Hepatocyte (in vitro differentiated cells): ENCODE measurements around the gene ZNF630. TPM values are rescaled to one million over a fixed set of nuclear protein-coding genes. Genes with fewer than 3 reads are reported as not detected.
"Not testable (repeated sequence)": the region's sequence is repeated elsewhere in the genome, so short reads cannot be mapped to it uniquely, and the experiment has no call there.

Experiments used
- DNase-seq: peaks from one replicate; pipeline ENCODE4 v3.0.0-alpha.2; 2016; ENCODE audit warnings: low spot score
- H2AFZ ChIP-seq: fragments of 200-600 bp; sonication (generic); 2 replicates; pipeline ENCODE4 v1.6.0; 2016; ENCODE audit warnings: antibody characterized with exemption, mild to moderate bottlenecking
- H3K27ac ChIP-seq: fragments of 200-600 bp; sonication (generic); 2 replicates; pipeline ENCODE4 v1.5.1; 2016; ENCODE audit warnings: mild to moderate bottlenecking
- H3K27me3 ChIP-seq: fragments of 200-600 bp; sonication (generic); 2 replicates; pipeline ENCODE4 v1.6.1; 2016
- H3K36me3 ChIP-seq: fragments of 200-600 bp; sonication (generic); replicated peaks from 2 replicates; pipeline ENCODE4 v1.5.1; 2016; ENCODE audit warnings: low read depth; ENCODE audit not compliant: insufficient read depth
- H3K4me1 ChIP-seq: fragments of 200-600 bp; sonication (generic); 2 replicates; pipeline ENCODE4 v1.5.1; 2016; ENCODE audit warnings: mild to moderate bottlenecking, moderate library complexity; ENCODE audit not compliant: insufficient read depth
- H3K4me2 ChIP-seq: fragments of 200-600 bp; sonication (generic); 2 replicates; pipeline ENCODE4 v1.6.0; 2016
- H3K4me3 ChIP-seq: fragments of 200-600 bp; sonication (generic); 2 replicates; pipeline ENCODE4 v1.5.1; 2016; ENCODE audit warnings: mild to moderate bottlenecking
- H3K79me2 ChIP-seq: fragments of 200-600 bp; sonication (generic); 2 replicates; pipeline ENCODE4 v1.6.0; 2017; ENCODE audit warnings: mild to moderate bottlenecking
- H3K9me2 ChIP-seq: fragments of 200-600 bp; sonication (generic); replicated peaks from 2 replicates; pipeline ENCODE4 v1.6.0; 2017; ENCODE audit warnings: mild to moderate bottlenecking; ENCODE audit not compliant: insufficient read depth
- H3K9me3 ChIP-seq: fragments of 200-600 bp; sonication (generic); 2 replicates; pipeline ENCODE4 v1.5.1; 2016; ENCODE audit warnings: low read depth, mild to moderate bottlenecking
- H4K20me1 ChIP-seq: fragments of 200-600 bp; sonication (generic); 2 replicates; pipeline ENCODE4 v1.6.0; 2016; ENCODE audit warnings: mild to moderate bottlenecking; ENCODE audit not compliant: insufficient read depth, poor library complexity, severe bottlenecking
- CTCF ChIP-seq: fragments of 200-600 bp; sonication (generic); IDR thresholded peaks from 2 replicates; pipeline ENCODE4 v1.5.1; 2016; ENCODE audit warnings: antibody characterized with exemption, mild to moderate bottlenecking; ENCODE audit not compliant: poor library complexity
- EZH2 ChIP-seq: fragments of 200-600 bp; sonication (generic); IDR thresholded peaks from 2 replicates; pipeline ENCODE4 v1.6.1; 2016; ENCODE audit warnings: antibody characterized with exemption, mild to moderate bottlenecking, borderline replicate concordance
- EZH2phosphoT487 ChIP-seq: fragments of 200-600 bp; sonication (generic); IDR thresholded peaks from one replicate; pipeline ENCODE4 v1.6.1; 2018; ENCODE audit warnings: antibody characterized with exemption, mild to moderate bottlenecking, low read depth, moderate library complexity; ENCODE audit not compliant: unreplicated experiment, severe bottlenecking
- WGBS: methylation state at CpG from one replicate; pipeline ENCODE4 v1.1.6; 2016; ENCODE audit warnings: low lambda C conversion rate; ENCODE audit errors: missing lambda C conversion rate; 5-methylcytosine and 5-hydroxymethylcytosine counted together
- polyA plus RNA-seq: library from polyadenylated mRNA; unstranded; fragments of >200 nt; fragmentation: Nextera tagmentation; extraction: Ambion mirVana; gene quantifications from 2 replicates; pipeline ENCODE4 v1.2.1, GENCODE V29; 2016
- total RNA-seq: library from RNA; depleted of rRNA; stranded (reverse); fragments of >200 nt; gene quantifications from 2 replicates; pipeline ENCODE4 v1.2.3, GENCODE V29; 2014

The ZNF630 gene
- total and polyA plus RNA-seq, 2 experiments from 2014 or later, result 0.53 to 2.8 TPM

- no peak for DNase-seq
- Histone ChIP-seq H3K27ac (peak overlapping the region; percentile 57), H3K79me2 (no peaks in the 10 kb centered on the region), H3K36me3 (no peaks in the 10 kb centered on the region), H3K4me3 (no peak overlapping the region), H3K9me3 (no peaks in the 10 kb centered on the region), H4K20me1 (no peaks in the 10 kb centered on the region), H3K4me1 (no peaks in the 10 kb centered on the region), H3K9me2 (no peaks in the 10 kb centered on the region), H3K4me2 (no peak overlapping the region), H3K27me3 (no peaks in the 10 kb centered on the region), H2AFZ (no peak overlapping the region)
- 75% methylated on average over 10 of the region's 10 CpGs for WGBS
- TF ChIP-seq CTCF (no peak), EZH2phosphoT487 (no peak), EZH2 (no peak)
Measured at GRCh38 chrX:48030237-48030636, 41.2 kb downstream of the ZNF630 start.

DNA sequence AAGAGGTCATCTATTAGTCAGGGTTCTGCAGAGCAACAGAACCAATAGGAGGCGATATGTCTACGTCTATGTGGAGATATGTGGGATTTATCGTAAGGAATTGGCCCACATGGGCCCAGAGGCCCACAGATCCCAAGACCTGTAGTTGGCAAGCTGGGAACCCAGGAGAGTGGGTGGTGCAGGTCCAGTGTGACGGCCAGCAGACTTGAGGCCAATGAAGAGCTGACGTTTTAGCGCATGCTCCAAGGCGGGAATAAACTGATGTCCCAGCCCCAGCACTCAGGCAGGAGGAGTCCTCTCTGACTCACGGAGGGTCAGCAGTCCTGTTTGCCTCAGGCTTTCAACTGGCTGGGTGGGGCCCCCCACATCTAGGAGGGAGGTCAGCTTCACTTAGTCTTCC is 43.3 kb downstream of the ZNF630 start:
- no peak for TF ChIP-seq CTCF
- TF ChIP-seq EZH2phosphoT487, result no peak
- TF ChIP-seq EZH2, result no peak
- H2AFZ ChIP-seq, result no peak overlapping the region
- DNase-seq, result no peak
- H3K36me3 ChIP-seq, result no peaks in the 10 kb centered on the region
- H3K4me3 ChIP-seq, result no peak overlapping the region
- no peak overlapping the region for H3K27ac ChIP-seq
- H3K9me2 ChIP-seq, result no peaks in the 10 kb centered on the region
- H3K4me1 ChIP-seq, result no peaks in the 10 kb centered on the region
- H3K4me2 ChIP-seq, result no peak overlapping the region
- no peaks in the 10 kb centered on the region for H3K79me2 ChIP-seq
- H3K9me3 ChIP-seq, result no peaks in the 10 kb centered on the region
- WGBS, result 84% methylated on average over 7 of the region's 8 CpGs
- no peaks in the 10 kb centered on the region for H4K20me1 ChIP-seq
- no peaks in the 10 kb centered on the region for H3K27me3 ChIP-seq

DNA sequence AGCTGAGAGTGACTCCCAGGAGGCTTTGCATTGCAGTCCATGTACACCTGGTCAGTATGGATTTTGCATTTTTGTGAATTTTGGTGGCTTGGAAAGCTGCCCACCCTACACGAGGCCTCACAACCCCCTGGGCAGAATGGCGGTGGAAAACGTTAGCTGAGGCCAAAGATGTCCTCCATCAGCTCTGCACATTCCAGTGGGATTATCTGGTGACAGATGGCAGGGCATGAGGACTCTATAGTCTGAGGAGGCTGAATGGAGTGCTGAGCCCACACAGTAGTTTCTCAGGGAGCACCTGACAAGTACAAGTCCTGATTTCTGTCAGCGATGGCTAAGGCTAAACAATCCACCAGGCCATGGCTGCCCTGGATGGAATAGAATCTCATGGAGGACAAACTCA is 43.9 kb downstream of the ZNF630 start:
- not testable (repeated sequence) for H3K4me3 ChIP-seq, H3K4me2 ChIP-seq, H3K27ac ChIP-seq, H4K20me1 ChIP-seq, H2AFZ ChIP-seq, H3K9me3 ChIP-seq, H3K9me2 ChIP-seq, H3K27me3 ChIP-seq, H3K79me2 ChIP-seq, H3K4me1 ChIP-seq, DNase-seq, H3K36me3 ChIP-seq
- 62% methylated on average over 3 of the region's 4 CpGs for WGBS

- no peaks in the 10 kb centered on the region for H3K4me1 ChIP-seq
- peak; percentile 74 for DNase-seq
- WGBS, result 32% methylated on average over 7 of the region's 7 CpGs
- H3K9me3 ChIP-seq, result no peaks in the 10 kb centered on the region
- H3K36me3 ChIP-seq, result no peaks in the 10 kb centered on the region
- no peak overlapping the region for H3K4me3 ChIP-seq
- TF ChIP-seq CTCF (peak; percentile 57), EZH2phosphoT487 (no peak)
- H4K20me1 ChIP-seq, result no peaks in the 10 kb centered on the region
- H3K4me2 ChIP-seq, result no peak overlapping the region
- no peak overlapping the region for H2AFZ ChIP-seq
- no peak overlapping the region for H3K27ac ChIP-seq
- H3K79me2 ChIP-seq, result no peaks in the 10 kb centered on the region
- no peaks in the 10 kb centered on the region for H3K9me2 ChIP-seq
- H3K27me3 ChIP-seq, result no peaks in the 10 kb centered on the region
Measured at GRCh38 chrX:48025561-48025960, 45.9 kb downstream of the ZNF630 start.
